Endothelial cell of umbilical vein (primary cell): ENCODE data around the gene IPO5.

Experiments used
- CTCF ChIP-seq, 2 donors: IDR thresholded peaks; 1 replicate in 1 of 2; 2 replicates in 1 of 2; pipeline ENCODE4 v1.5.1; 2011; ENCODE audit warnings: low read length in 2 of 2, mild to moderate bottlenecking in 2 of 2, moderate library complexity in 2 of 2, control low read depth in 1 of 2, inconsistent platforms in 1 of 2, low read depth in 1 of 2; ENCODE audit not compliant: insufficient read depth in 1 of 2; ENCODE audit errors: extremely low read depth in 1 of 2
- EZH2 ChIP-seq: IDR thresholded peaks from 2 replicates; pipeline ENCODE4 v1.6.1; 2012; ENCODE audit warnings: borderline replicate concordance, low read depth, mild to moderate bottlenecking, moderate library complexity, low read length, inconsistent platforms; ENCODE audit not compliant: severe bottlenecking
- FOS ChIP-seq: IDR thresholded peaks from 2 replicates; pipeline ENCODE4 v1.6.1; 2011; ENCODE audit warnings: mild to moderate bottlenecking, low read length, moderate library complexity, borderline replicate concordance; ENCODE audit not compliant: insufficient read depth
- MAX ChIP-seq: IDR thresholded peaks from 2 replicates; pipeline ENCODE4 v1.6.1; 2011; ENCODE audit not compliant: insufficient read depth, insufficient read length
- POLR2AphosphoS5 ChIP-seq: IDR thresholded peaks from 2 replicates; pipeline ENCODE4 v1.6.1; 2012; ENCODE audit warnings: low read depth, mild to moderate bottlenecking, control low read depth, low read length, moderate library complexity; ENCODE audit not compliant: insufficient read depth

GRCh38 chr13:97945342-97945741 lies 8.1 kb upstream of the IPO5 start:
- TF ChIP-seq POLR2AphosphoS5 (no peak), CTCF (IDR thresholded peaks at IDR 0.05; ENCODE audit: extremely low read depth in 1 of 2, insufficient read depth in 1 of 2, low read depth in 1 of 2, low read length in 2 of 2) (no peak), MAX (no peak), FOS (no peak), EZH2 (no peak)
